Measurements from ENCODE around the gene KIAA1671.

The KIAA1671 gene

GRCh38 chr22:25014896-25015755 is 62.6 kb downstream of the KIAA1671 start:
- no peak for DNase-seq (ENCODE audit: low read depth)

GRCh38 chr22:25016311-25016710 is 63.8 kb downstream of the KIAA1671 start:
- DNase-seq (ENCODE audit: low read depth) = no peak

- DNase-seq (ENCODE audit: low read depth) = no peak
Measured at GRCh38 chr22:25018009-25018408, 65.5 kb downstream of the KIAA1671 start.

GRCh38 chr22:25019427-25020184 is 67.1 kb downstream of the KIAA1671 start:
- DNase-seq (ENCODE audit: low read depth) = no peak

- no peak for DNase-seq (ENCODE audit: low read depth)
Measured at GRCh38 chr22:25021409-25021808, 68.9 kb downstream of the KIAA1671 start.

GRCh38 chr22:25021976-25022711 is 69.6 kb downstream of the KIAA1671 start:
- DNase-seq (ENCODE audit: low read depth) = no peak

GRCh38 chr22:25023879-25024278 is 71.4 kb downstream of the KIAA1671 start:
- DNase-seq (ENCODE audit: low read depth) = no peak

- DNase-seq (ENCODE audit: low read depth) = no peak
Measured at GRCh38 chr22:25024895-25025294, 72.4 kb downstream of the KIAA1671 start.

- DNase-seq (ENCODE audit: low read depth) = no peak
Measured at GRCh38 chr22:25025491-25026400, 73.2 kb downstream of the KIAA1671 start.

GRCh38 chr22:25027043-25027906 is 74.8 kb downstream of the KIAA1671 start:
- no peak for DNase-seq (ENCODE audit: low read depth)

GRCh38 chr22:25027959-25028840 is 75.7 kb downstream of the KIAA1671 start:
- no peak for DNase-seq (ENCODE audit: low read depth)

- no peak for DNase-seq (ENCODE audit: low read depth)
Measured at GRCh38 chr22:25028841-25029141, 76.3 kb downstream of the KIAA1671 start.

GRCh38 chr22:25029181-25029580 is 76.7 kb downstream of the KIAA1671 start:
- DNase-seq (ENCODE audit: low read depth) = no peak

GRCh38 chr22:25030636-25031035 is 78.1 kb downstream of the KIAA1671 start:
- no peak for DNase-seq (ENCODE audit: low read depth)

- no peak for DNase-seq (ENCODE audit: low read depth)
Measured at GRCh38 chr22:25032066-25032465, 79.5 kb downstream of the KIAA1671 start.

GRCh38 chr22:25035715-25036114 is 83.2 kb downstream of the KIAA1671 start:
- no peak for DNase-seq (ENCODE audit: low read depth)

GRCh38 chr22:25038239-25038638 is 85.7 kb downstream of the KIAA1671 start:
- no peak for DNase-seq (ENCODE audit: low read depth)

GRCh38 chr22:25038771-25039170 is 86.3 kb downstream of the KIAA1671 start:
- DNase-seq (ENCODE audit: low read depth) = no peak

- no peak for DNase-seq (ENCODE audit: low read depth)
Measured at GRCh38 chr22:25039255-25039654, 86.7 kb downstream of the KIAA1671 start.

GRCh38 chr22:25039754-25040153 is 87.2 kb downstream of the KIAA1671 start:
- no peak for DNase-seq (ENCODE audit: low read depth)
